ENCODE results near the gene PLXNB2.
A peak's percentile ranks its signal among the peaks of the same experiment; 100 is the strongest.

PLXNB2 gene

DNA sequence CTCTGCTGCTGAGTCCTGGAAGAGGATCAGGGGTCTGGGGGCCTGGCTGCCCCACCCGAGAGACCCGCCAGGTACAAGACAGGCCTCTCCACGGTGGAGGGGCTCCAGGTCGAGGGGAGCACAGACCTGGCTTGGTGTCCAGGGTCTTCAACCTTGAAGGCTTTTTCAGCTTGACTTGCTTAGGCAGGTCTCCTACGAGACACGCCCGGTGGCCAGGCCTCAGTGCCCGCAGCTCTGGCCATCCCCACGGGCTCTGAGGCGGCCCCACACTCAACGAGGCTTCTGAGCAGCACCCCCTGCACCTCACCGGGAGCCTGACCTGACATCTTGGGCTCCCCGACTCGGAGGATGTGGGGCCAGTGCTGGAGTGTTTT is 6.6 kb upstream of the PLXNB2 start:
- Histone ChIP-seq H3K27ac (no peak overlapping the region), H3K4me3 (peak overlapping the region; percentile 40)
- TF ChIP-seq, protein P1, sequence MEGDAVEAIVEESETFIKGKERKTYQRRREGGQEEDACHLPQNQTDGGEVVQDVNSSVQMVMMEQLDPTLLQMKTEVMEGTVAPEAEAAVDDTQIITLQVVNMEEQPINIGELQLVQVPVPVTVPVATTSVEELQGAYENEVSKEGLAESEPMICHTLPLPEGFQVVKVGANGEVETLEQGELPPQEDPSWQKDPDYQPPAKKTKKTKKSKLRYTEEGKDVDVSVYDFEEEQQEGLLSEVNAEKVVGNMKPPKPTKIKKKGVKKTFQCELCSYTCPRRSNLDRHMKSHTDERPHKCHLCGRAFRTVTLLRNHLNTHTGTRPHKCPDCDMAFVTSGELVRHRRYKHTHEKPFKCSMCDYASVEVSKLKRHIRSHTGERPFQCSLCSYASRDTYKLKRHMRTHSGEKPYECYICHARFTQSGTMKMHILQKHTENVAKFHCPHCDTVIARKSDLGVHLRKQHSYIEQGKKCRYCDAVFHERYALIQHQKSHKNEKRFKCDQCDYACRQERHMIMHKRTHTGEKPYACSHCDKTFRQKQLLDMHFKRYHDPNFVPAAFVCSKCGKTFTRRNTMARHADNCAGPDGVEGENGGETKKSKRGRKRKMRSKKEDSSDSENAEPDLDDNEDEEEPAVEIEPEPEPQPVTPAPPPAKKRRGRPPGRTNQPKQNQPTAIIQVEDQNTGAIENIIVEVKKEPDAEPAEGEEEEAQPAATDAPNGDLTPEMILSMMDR (IDR thresholded peaks at IDR 0.05), result no peak
- DNase-seq (ENCODE audit: low spot score), result no peak

DNA sequence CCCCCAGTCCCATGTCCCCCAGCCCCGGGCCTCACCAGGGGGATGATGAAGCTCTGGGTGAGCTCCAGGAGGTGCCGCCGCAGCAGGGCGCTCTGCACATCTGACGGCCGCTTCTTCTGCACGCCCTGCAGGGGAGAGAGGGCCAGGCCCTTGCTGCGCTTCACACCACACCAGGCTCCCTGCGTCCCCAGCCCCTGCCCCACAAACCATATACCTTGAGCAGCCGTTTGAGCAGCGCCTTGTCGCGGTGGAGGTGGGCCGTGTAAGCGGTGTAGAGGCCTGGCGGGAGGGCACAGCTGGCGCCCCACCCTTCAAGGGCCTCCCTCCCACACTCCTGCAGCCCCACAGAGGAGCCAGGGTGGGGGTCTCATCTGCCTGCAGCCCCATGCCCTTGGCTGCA is 6.2 kb upstream of the PLXNB2 start:
- TF ChIP-seq, protein P1 (IDR thresholded peaks at IDR 0.05), result no peak
- DNase-seq (ENCODE audit: low spot score), result no peak
- H3K4me3 ChIP-seq, result no peak overlapping the region
- H3K27ac ChIP-seq, result no peak overlapping the region

DNA sequence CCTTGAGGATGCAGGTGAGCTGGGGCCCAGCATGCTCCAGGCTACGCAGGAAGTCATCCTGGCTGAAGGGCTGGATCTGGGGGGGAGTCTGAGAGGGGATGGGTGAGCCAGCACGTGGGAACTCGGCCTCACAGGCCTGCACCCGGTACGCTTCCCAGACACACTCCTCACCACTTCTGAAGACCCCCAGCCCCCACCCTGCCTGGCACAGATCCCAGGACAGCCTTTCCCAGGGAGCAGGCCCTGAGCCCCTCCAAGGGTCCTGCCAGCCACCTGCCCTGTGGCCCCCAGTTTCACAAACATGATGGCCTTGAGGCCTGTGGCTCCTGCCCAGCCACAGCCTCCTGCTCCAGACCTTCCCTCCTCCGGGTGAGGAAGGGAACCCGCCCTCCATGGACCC is 5.6 kb upstream of the PLXNB2 start:
- no peak for DNase-seq (ENCODE audit: low spot score)
- Histone ChIP-seq H3K4me3 (no peak overlapping the region), H3K27ac (no peak overlapping the region)
- TF ChIP-seq, protein P1 (IDR thresholded peaks at IDR 0.05), result no peak

DNA sequence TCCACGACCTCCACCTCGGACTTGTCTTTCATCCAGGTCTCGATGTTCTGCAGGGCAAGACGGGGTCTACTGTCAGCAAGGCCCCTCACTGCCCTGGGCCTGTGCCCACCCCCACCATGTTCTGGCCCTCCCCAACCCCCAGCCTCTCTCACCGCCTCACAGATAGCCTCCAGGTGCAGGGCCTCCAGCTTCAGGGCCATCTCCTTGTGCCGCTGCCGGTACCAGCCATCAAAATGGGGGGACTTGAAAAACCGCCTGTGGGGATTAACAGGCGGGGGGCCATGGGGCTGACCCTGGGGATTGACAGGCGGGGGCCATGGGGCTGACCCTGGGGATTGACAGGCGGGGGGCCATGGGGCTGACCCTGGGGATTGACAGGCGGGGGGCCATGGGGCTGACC is 4.9 kb upstream of the PLXNB2 start:
- no peak for DNase-seq (ENCODE audit: low spot score)
- Histone ChIP-seq H3K4me3 (no peak overlapping the region), H3K27ac (no peak overlapping the region)
- TF ChIP-seq, protein P1 (IDR thresholded peaks at IDR 0.05), result no peak

DNA sequence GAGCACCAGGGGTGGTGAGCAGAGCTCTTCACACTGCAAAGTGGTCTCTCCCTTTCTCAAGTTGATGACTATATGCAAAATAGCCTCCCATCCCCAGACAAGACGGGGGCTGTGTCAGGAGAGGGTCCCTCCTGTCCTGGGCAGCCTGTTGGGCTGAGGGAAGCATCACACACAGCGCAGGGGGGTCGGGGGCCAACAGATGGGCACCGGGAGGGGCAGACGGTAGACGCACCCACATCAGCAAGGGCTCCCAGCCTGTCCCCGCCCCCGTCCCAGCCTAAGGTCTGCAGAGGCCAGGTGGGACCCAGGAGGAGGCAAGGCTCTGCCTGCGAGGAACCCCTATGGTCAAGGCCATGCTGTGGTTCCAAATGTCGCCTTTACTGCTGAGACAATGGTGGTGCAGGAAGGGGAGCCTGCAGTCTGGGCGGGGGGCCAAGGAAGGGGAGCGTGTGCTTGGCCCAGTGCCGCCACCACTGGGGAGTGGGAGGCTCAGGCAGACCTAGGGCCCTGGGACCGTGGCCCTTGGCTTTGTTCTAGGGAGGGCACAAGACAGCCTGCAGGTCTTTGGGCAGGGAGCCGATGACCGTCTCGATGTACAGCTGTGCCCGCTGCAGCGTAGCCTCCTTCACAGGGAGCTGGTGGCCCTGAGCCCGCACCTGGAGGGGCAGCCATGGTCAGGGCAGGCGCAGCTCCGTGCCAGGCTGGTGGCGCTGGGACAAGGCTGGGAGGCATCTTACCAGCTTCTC is 4.3 kb upstream of the PLXNB2 start:
- no peak overlapping the region for H3K27ac ChIP-seq
- no peak for DNase-seq (ENCODE audit: low spot score)
- TF ChIP-seq, protein P1 (IDR thresholded peaks at IDR 0.05), result no peak

DNA sequence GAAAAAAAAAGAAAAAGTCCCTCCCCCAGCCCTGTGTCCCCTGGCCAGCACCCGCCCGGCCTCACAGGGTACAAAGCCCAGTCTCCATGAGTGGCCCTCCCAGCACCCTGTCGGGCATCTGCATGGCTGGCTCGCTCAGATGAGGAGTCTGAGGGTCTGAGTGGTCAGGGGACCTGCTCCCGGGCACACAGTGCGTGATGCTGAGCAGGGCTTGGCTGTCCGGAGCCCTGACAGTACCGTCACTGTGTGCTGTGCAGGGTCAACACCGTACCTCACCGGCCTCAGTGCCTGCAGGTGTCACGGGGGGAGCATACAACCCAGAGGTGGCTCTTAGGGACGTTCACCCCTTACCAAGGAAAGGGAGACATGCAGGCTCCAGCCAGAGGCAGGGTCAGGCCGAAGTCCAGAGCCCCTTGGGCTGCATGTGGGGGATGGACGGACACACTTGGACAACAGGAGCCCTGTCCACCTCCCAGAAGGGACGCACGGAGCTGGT is 3.6 kb upstream of the PLXNB2 start:
- no peak for DNase-seq (ENCODE audit: low spot score)
- Histone ChIP-seq H3K4me3 (no peak overlapping the region), H3K27ac (no peak overlapping the region)
- TF ChIP-seq, protein P1 (IDR thresholded peaks at IDR 0.05), result no peak

More for the DNA sequence above, 4.3 kb upstream of the PLXNB2 start:
- no peak overlapping the region for H3K4me3 ChIP-seq

All from coronary artery (tissue), 2 donors.